PFSK-1 (cell line): ENCODE measurements around the gene CLIC4.

Source experiments
- REST ChIP-seq, 2 experiments: IDR thresholded peaks; 2 replicates each; pipeline versions ENCODE4 v1.6.1 to v1.8.0; 2011 to 2012; ENCODE audit warnings: low read depth in 2 of 2, low read length in 2 of 2, control low read depth in 1 of 2, inconsistent platforms in 1 of 2, mild to moderate bottlenecking in 1 of 2, moderate library complexity in 1 of 2; ENCODE audit not compliant: insufficient read depth in 1 of 2
- SIN3A ChIP-seq: IDR thresholded peaks from 2 replicates; pipeline ENCODE4 v1.6.1; 2012; ENCODE audit warnings: mild to moderate bottlenecking, low read length, moderate library complexity, borderline replicate concordance; ENCODE audit not compliant: insufficient read depth
- TAF1 ChIP-seq: IDR thresholded peaks from 2 replicates; pipeline ENCODE4 v1.6.1; 2012; ENCODE audit warnings: low read length, control low read depth, borderline replicate concordance; ENCODE audit not compliant: insufficient read depth

GRCh38 chr1:24696756-24697330, 48.4 kb upstream of the CLIC4 start:
- TF ChIP-seq TAF1 (no peak), REST (IDR thresholded peaks at IDR 0.05; ENCODE audit: insufficient read depth in 1 of 2, low read depth in 2 of 2, low read length in 2 of 2) (no peak), SIN3A (no peak)
